GM19351 (cell line): ENCODE data around the gene GPR61.
A peak's percentile ranks its signal among the peaks of the same experiment; 100 is the strongest.

Experiments used
- ATAC-seq: cut with Tn5 transposase; IDR thresholded peaks from one replicate; pipeline ENCODE4 v1.9.1; 2021; ENCODE audit warnings: mild to moderate bottlenecking, moderate library complexity; ENCODE audit not compliant: unreplicated experiment

Gene GPR61, protein sequence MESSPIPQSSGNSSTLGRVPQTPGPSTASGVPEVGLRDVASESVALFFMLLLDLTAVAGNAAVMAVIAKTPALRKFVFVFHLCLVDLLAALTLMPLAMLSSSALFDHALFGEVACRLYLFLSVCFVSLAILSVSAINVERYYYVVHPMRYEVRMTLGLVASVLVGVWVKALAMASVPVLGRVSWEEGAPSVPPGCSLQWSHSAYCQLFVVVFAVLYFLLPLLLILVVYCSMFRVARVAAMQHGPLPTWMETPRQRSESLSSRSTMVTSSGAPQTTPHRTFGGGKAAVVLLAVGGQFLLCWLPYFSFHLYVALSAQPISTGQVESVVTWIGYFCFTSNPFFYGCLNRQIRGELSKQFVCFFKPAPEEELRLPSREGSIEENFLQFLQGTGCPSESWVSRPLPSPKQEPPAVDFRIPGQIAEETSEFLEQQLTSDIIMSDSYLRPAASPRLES

DNA sequence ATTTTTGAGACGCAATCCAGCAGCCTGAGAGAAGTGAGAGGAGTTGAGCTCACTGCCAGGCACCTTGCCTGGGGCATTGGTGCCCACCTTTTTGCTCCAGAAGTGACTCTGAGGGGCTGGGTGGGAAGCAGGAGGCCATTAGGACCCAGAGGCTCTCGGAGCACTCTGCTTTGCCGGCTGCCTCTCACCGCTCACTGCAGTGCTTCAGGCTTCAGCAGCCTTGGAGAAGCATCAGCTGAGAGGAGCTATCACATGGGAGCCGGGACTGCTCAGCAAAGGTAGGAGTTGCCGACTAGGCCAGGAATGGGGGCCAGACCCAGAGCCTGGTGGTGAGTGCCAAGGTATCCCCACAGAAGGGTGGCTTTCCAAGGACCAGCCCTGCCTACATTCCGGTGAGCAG, at the start of gene GPR61:
GPR61 (plus strand) TSS at position 197 of the 400 bp plus-strand sequence. CDS start 3,151 bp downstream, outside the sequence.
- ATAC-seq = no peak

DNA sequence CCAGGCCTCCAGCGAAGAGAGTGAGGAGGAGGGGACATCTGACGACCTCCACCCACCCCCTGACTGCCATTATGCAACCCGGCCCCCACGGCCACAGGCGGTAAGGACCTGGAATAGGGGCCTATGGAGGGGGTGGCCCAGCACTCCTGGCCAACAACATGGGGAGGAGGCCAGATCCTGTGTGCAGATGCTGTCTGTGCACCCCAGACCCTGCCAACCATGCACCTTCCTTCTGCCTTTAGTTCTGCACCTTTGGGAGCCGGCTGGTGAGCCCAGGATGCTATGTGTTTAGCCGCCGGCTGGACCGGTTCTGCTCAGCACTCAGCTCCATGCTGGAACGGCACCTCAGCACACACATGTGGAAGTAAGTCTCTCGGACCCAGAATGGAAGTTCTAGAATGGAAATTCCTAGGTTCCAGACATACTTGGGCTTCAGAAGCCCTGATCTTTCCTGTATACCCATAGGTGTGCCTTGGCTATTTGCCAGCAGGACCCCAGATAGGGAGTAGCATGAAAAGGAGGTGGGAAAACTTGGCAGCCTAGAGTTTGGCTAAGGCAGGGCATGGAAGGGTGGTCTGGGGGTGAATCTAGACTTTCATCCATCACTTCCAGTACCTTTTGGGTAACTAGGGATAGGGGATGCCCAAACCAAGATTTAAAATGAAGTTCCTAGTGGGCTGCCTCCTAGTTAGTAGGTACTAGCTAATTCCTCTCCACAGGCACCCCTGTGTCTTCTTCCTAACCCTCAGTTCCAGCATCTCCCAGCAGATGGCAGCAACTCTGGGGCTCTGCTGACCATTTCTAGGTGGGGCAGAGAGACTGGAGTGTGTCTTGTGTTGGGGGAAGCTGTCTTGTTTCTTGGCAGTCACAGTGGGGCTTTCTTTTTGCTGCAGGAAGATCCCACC, 49.4 kb upstream of the GPR61 start:
- no peak for ATAC-seq

DNA sequence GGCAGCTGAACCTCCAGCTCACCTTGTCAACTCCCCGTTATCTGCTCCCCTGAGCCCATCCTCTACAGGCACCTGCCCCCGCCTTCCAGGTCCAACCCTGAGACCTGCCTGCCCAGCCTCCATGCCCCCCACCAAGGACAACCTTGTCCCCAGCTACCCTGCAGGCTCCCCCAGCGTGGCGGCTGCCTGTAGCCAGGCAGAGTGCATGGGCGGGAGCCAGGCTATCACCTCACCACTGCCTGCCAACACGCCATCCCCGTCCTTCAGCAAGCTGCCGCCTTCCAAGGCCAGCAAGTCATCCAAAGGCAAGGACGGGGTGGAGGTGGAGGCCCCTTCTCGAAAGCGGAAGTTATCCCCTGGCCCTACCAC, 48.8 kb upstream of the GPR61 start:
- ATAC-seq = no peak

DNA sequence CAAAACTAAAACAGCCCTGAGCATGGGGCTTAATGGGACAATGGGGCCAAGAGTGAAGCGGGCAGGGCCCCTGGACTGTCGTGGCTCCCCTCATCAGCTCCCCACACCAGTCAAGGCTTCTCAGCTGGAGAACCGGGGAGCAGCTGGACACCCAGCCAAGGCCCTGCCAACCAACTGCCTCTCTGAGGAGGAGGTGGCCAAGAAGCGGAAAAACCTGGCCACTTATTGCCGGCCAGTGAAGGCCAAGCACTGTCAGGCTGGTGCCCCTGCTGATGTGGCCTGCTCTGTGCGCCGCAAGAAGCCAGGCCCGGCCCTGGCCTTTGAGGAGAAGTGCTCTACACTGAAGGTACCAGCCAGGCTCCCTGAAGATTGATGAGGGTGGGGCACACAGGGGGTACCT, 48.3 kb upstream of the GPR61 start:
- no peak for ATAC-seq

DNA sequence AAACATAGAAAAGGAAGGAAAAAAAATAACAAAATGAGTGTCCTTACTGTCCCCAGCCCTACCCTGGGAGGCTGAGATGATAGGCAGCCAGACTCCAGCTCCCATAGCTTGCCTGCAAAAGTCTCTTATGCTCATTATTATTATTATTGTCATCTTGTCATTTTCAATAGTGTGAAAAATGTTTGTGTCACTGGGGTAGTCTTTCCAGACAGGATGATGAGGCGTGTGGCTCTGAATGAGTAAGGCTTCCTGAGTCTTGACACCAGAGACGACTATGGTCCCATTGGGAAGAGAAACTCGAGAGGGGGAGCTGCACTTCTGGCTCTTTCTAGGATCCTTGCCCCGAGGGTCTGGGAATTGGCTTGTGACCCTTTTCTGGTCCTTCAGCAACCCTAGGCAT, 46.9 kb upstream of the GPR61 start:
- no peak for ATAC-seq

DNA sequence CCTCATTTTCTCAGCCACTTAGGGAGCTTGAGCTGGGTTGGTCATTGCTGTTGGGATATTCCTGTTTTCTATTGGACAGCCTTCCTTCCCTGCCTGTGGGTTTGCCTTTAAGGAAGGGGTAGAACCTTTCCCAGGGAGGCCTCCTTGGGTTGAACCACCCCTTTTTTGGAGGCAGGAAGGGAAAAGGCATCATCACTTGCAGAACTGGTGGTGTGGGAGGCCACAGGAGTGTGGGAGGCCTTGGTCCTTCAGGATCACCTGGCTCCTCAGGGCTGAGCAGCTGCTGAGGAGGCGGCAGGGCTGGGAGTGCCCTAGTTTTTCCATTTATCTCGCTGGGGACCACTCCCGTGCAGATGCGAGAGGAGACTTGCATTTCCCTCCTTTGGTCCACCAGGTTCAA, 46.4 kb upstream of the GPR61 start:
- ATAC-seq = no peak

DNA sequence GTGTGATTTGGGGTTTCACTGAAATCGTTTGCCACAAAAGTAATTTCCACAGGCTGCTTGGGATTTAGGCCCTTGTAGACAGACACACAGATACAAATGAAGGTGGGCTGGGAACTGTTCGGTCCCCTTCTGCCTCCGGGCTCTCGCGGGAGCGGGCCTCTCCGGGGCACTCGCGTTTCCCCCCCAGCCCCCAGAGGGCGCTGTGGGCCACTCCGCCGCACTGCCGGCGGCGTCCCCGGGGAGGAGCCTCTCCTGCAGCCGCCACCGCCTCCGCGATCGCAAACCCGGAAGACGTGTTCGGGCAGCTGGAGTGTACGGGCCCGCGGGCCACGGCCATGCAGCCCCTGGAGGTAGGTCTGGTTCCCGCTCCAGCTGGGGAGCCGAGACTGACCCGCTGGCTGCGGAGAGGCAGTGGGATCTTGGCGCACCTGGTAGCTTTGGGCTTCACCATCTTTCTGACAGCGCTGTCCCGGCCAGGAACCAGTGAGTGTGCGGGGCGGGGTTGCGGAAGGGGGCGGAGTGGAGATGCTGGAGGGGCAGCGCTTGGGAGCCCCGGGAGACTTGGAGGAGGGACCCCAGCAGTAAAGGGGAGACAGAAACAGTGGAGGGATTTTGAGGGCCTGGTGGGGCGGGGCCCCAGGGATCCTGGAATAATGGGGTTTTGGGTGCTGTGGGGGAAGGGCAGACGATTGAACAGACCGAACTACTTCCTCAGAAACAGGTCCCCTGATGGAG, 45.7 kb upstream of the GPR61 start, which contains the start of gene CYB561D1:
CYB561D1 (plus strand) TSS at position 290 of the 735 bp plus-strand sequence; CDS start at position 336, 46 bp downstream.
- peak; percentile 86 for ATAC-seq

DNA sequence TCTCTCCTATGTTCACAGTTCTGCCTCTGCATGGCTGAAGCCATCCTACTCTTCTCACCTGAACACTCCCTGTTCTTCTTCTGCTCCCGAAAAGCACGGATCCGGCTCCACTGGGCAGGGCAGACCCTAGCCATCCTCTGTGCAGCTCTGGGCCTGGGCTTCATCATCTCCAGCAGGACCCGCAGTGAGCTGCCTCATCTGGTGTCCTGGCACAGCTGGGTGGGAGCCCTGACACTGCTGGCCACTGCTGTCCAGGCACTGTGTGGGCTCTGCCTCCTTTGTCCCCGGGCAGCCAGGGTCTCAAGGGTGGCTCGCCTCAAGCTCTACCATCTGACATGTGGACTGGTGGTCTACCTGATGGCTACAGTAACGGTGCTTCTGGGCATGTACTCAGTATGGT, 43.9 kb upstream of the GPR61 start:
- ATAC-seq = no peak

DNA sequence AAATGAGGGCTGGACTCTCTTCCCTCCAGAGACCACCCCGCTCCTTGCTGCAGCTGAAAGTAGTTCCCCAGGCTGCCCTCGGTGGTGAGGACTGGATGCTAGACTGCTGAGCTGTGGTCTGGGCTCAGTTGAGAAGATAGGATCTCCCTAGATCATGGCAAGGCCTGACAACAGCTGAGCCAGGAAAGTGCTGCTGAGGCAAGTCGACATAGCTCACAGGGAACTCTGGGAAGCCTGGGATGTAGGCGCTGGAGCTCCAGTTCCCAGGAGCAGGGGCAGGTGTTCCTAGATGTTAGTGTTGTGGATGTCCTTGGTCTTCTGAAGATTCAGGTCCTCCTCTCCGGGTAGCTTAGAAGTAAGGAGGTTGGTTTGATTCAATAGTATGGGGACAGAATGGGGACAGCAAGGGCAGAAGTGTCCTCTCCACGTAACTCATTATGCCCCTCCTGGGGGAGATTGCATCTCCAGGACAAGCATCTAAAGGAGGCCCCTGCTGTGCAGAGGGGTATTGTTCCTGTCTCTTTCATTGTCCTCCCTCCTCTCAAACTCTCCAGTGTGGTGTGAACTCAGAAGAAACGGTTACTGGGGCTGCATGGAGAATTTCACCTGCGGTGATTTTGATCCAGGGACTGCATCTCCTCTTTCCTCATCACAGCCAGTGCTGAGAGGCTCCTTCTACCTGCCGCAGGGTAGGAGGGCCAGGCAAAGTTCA, 42.1 kb upstream of the GPR61 start:
- ATAC-seq = no peak

DNA sequence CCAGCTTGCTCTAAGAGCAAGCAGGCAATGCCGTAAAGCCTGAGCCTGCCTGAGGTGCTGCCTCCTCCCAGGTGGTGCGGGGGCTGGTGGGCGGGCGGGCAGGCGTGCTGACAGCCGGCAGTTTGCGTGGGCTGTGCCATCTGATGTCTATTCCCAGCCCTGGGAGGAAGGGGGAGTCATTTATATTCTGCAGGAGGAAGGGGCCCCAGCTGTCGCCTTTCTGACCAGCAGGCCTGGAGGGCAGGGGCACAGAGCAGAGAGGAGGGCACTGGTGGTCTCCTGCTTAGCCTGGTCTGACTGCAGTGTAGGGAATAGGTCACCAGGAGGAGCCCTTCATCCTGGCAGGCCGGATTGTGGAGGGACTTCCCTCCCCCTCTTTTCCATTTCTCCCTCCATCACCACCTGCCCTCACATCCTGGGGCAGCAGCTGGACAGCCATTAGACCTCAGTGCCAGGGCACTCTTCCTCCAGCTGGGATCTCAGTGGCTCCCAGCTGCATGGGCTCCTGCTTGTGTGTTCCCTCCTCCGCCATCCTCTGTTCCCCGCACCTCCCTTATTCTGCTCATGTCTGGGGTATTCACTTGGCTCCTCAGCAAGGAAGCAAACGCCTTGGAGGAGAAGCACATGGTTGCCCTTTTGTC, 41.4 kb upstream of the GPR61 start:
- ATAC-seq = no peak

DNA sequence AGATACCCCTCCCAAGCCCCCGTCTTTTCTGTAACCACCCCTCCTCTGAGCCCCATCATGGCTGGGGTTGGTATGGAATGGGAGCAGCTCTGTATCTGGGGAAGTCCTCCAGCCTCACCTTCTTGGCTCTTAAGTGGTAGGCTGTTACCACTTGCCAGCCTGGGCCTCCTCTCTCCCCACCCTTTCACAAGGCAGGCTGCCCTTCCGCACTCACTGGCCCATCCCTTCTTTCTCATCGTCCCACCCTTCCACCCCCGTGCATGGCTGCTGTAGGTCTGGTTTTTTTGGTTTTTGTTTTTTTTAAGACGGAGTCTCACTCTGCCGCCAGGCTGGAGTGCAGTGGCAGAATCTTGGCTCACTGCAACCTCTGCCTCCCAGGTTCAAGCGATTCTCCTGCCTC, 40.6 kb upstream of the GPR61 start:
- ATAC-seq = no peak

DNA sequence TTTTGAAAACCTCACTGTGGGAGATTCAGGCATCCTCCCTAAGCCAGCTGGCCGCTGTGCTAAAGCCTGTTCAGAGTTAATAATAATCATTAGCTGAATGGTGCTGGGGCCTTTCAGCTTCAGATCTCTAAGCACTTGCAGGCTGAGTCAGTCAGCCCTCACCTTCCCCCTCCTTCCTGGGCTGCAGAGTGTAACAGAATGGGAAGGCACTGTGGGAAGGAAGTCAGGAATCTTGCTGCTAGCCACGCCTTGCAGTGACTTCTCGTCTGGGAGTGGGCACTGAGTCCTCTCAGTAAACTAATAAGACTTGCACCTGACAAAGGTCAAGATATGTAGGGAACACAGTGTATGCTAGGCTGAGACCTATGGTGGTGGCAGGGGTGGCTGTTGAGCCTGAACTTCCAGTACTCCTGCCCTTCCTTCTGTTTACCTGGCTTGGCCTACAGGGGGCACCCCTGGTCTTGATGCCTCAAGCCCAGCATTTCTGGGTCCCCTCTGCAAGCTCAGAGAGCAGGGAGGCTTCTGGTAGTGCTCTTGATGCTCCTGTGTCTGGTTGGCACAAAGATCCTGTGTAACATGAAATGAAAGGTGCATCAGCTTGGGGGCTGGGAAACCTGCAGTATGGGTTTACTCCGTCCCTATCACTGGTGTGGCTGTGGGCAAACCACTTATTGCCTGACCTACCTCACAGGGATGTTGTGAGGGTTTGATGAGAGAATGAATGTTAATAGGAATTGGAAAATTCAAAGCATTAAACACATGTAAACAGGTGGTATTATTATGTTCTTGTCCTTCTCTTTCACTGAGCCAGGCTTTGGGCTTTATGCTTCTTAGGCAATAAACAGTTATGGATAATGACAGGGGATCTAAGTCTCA, 39.8 kb upstream of the GPR61 start:
- no peak for ATAC-seq

DNA sequence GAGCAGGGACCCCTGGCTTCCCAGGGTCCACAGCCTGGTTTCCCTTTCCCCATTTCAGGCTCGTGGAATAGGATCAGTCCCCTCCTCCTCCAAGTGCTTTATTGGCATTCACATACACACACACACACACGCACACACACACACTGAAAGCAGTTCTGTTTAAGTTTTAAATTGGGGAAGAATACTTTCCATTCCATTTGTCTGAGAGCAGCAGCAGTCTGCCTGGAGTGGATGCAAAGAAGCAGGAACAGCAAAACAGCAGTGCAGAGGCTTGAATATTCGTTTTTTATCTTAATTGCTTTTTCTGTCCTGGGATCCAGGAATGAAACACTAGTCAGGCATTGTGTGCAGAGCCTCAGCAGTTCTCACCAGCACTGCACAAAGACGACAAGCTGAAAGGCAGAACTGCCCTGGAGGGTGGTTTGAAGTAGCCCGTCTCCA, 38.7 kb upstream of the GPR61 start:
- no peak for ATAC-seq

DNA sequence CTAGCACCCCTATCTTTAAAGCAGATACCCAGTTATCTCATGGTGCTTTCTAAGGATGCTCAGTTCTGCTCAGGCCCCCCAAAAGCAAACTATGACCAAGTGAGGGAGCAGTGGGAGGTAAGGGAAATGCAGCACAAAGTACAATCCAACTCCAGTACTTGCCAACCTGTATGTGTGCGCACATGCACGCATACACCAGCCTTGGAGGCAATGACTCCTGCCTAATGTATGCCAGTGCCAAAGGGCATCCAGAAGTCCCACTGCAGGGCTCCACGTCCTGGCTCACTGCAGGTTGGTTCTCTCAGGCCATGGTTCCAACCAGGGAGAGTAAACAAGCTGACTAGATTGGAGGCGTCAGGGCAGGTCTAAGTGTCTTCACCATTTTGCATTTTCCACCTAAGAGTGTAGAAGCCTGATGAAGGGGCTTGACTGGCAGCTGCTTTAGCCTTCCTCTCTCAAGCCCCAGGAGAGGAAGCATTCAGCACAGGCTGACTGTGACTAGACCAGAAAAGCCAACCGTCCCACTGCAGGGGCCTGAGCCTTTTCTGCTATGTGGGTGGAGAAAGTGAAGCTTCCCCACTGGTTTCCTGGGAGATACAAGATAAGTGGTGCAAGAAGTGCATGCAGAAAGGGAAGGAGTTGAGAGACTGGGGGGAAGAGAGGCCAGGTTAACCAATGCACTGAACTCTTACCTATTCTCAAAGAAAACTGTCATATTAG, 37.9 kb upstream of the GPR61 start:
- no peak for ATAC-seq

DNA sequence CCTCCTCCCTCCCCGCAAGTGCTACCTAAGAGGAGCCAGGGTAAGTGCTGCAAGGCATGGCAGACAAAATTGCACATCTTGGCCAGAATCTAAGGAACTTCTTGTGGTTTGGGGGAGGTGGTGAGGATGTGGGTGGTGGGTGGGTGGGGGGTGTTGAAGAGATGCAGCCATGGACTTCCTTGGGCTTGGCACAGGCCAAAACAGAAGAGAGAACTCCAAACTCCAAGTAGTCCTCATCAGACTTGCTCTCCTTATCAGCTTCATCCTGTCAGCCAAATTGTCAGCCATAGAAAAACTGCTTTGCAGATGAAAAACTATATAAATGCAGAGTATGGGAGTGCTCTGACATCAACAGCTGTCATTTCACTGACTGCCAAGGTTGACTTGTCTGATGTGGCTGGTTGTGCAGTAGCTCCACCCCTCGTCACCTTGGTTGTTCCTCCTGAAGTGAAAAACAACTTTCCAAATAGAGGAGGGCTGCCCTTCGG, 37.3 kb upstream of the GPR61 start:
- no peak for ATAC-seq

DNA sequence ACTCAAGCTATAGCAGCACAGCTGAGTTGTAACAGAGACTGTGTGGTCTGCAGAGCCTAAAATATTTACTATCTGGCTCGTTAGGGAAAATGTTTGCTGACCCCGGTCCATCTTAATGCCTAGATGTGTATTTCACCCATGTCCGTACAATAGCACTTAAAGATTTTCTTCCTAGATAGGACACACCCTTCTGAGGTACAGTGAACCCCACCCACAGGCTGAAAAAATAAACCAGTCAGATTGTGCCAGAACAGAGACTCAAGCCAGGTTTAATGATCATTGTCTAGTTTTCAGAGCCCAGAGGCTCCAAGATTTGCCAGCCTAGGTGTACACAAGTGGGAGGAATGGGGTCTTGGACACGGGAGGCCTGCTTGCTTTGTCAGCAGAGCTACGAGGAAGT, 35.7 kb upstream of the GPR61 start:
- ATAC-seq = no peak

DNA sequence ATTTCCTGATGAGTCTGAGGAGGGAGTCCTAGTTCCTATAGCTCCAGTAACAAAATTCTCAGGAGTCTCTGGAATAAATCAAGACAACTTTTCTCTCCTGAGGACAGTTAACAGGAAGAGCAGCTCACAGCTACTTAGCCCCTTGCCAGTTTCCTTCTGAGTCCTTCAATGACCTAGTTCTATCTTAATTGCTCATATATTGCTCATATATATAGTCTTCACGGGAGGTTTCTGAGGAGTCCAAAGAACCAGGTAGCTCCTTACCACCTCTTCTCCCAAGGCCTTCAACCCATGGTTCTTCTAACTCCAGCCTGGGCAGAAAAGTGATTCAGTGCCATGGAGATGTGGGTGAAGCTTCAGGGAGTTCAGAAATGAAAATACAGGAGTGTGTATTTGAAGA, 34.7 kb upstream of the GPR61 start:
- no peak for ATAC-seq
